B cell (primary cell): ENCODE data around the gene CALHM1. TPM values are rescaled to one million over a fixed set of nuclear protein-coding genes. Genes with fewer than 3 reads are reported as not detected.
"Not testable (repeated sequence)": the region's sequence is repeated elsewhere in the genome, so short reads cannot be mapped to it uniquely, and the experiment has no call there.

ENCODE experiments used
- ATAC-seq: fragments of 200-7000 bp; cut with Tn5 transposase; one replicate; pipeline ENCODE4 v1.10.0; 2021; ENCODE audit warnings: low read depth, mild to moderate bottlenecking, moderate number of reproducible peaks, moderate library complexity
- CTCF ChIA-PET: fragments of 350-600 bp; sonication (Branson Sonifier 250); formaldehyde crosslinking; loops from one replicate; lab custom pipeline; 2021; ENCODE audit warnings: antibody characterized with exemption, inconsistent platforms; lab: Charles Lee
- POLR2A ChIA-PET: fragments of 350-600 bp; sonication (Branson Sonifier 250); formaldehyde crosslinking; loops from one replicate; lab custom pipeline; 2021; ENCODE audit warnings: antibody characterized with exemption; lab: Charles Lee
- DNase-seq: peaks from one replicate; pipeline ENCODE4 v3.0.0; 2013
- H2AFZ ChIP-seq: 2 replicates; pipeline ENCODE4 v1.6.1; 2012; ENCODE audit warnings: mild to moderate bottlenecking, low read depth, low read length; ENCODE audit not compliant: insufficient read depth, poor library complexity, severe bottlenecking
- H3K27ac ChIP-seq, 2 donors: 1 replicate in 1 of 2; 2 replicates in 1 of 2; pipeline ENCODE4 v1.5.1; 2012 to 2013; ENCODE audit warnings: low read length in 2 of 2, mild to moderate bottlenecking in 2 of 2, moderate library complexity in 1 of 2
- H3K27me3 ChIP-seq, 4 experiments: fragments of 200-600 bp in 1 of 4; sonication (generic) in 1 of 4; replicated peaks in 1 of 4; 1 replicate in 2 of 4; 2 replicates in 2 of 4; pipeline versions ENCODE4 v1.6.1 to v1.7.0; 2013 to 2016; ENCODE audit warnings: low read length in 3 of 4, mild to moderate bottlenecking in 2 of 4, mixed read lengths in 1 of 4, moderate library complexity in 1 of 4; ENCODE audit not compliant: insufficient read depth in 4 of 4, control insufficient read depth in 3 of 4; ENCODE audit errors: control extremely low read depth in 1 of 4
- H3K36me3 ChIP-seq, 2 experiments: replicated peaks in 1 of 2; 1 replicate in 1 of 2; 2 replicates in 1 of 2; pipeline versions ENCODE4 v1.6.1 to v1.7.1; 2013; ENCODE audit warnings: low read length in 1 of 2; ENCODE audit not compliant: insufficient read depth in 2 of 2, control insufficient read depth in 1 of 2; ENCODE audit errors: control extremely low read depth in 1 of 2, extremely low read depth in 1 of 2
- H3K4me1 ChIP-seq, 2 donors: fragments of 200-600 bp in 1 of 2; sonication (generic) in 1 of 2; 1 replicate in 1 of 2; 2 replicates in 1 of 2; pipeline versions ENCODE4 v1.5.1 to v1.6.1; 2013 to 2017; ENCODE audit warnings: low read length in 2 of 2; ENCODE audit not compliant: control insufficient read depth in 2 of 2, insufficient read depth in 2 of 2
- H3K4me2 ChIP-seq: replicated peaks from 2 replicates; pipeline ENCODE3; 2012; ENCODE audit warnings: mild to moderate bottlenecking, low read depth, low read length; ENCODE audit not compliant: poor library complexity, severe bottlenecking
- H3K4me3 ChIP-seq, 5 experiments: fragments of 200-600 bp in 1 of 5; sonication (generic) in 1 of 5; 1 replicate in 3 of 5; 2 replicates in 2 of 5; pipeline versions ENCODE4 v1.5.1 to v1.7.0; 2011 to 2016; ENCODE audit warnings: low read length in 4 of 5, mild to moderate bottlenecking in 4 of 5, low read depth in 2 of 5, control low read depth in 1 of 5, moderate library complexity in 1 of 5; ENCODE audit not compliant: insufficient read depth in 1 of 5; ENCODE audit errors: control extremely low read depth in 1 of 5, extremely low read depth in 1 of 5
- H3K79me2 ChIP-seq: fragments of 200-600 bp; sonication (generic); one replicate; pipeline ENCODE4 v1.6.0; 2016; ENCODE audit warnings: low read length; ENCODE audit not compliant: control insufficient read depth, insufficient read depth
- H3K9ac ChIP-seq: fragments of 200-600 bp; sonication (generic); 2 replicates; pipeline ENCODE4 v1.6.1; 2017; ENCODE audit warnings: mild to moderate bottlenecking, low read length, moderate library complexity
- H3K9me3 ChIP-seq, 3 donors: one replicate each; pipeline versions ENCODE4 v1.6.1 to v1.7.1; 2013; ENCODE audit warnings: low read length in 2 of 3; ENCODE audit not compliant: control insufficient read depth in 2 of 3, insufficient read depth in 1 of 3; ENCODE audit errors: control extremely low read depth in 1 of 3
- H4K20me1 ChIP-seq: 2 replicates; pipeline ENCODE4 v1.6.0; 2012; ENCODE audit warnings: mild to moderate bottlenecking, low read length; ENCODE audit not compliant: insufficient read depth, control insufficient read depth, poor library complexity, severe bottlenecking
- H3K27ac Mint-ChIP-seq: one replicate; pipeline ENCODE4 v1.8.0; 2021; ENCODE audit warnings: mixed read lengths
- H3K27me3 Mint-ChIP-seq: one replicate; pipeline ENCODE4 v1.8.0; 2021; ENCODE audit warnings: mixed read lengths
- H3K4me1 Mint-ChIP-seq: one replicate; pipeline ENCODE4 v1.8.0; 2021; ENCODE audit warnings: mixed read lengths
- H3K4me3 Mint-ChIP-seq: one replicate; pipeline ENCODE4 v1.8.0; 2021; ENCODE audit warnings: mixed read lengths
- H3K9me3 Mint-ChIP-seq: one replicate; pipeline ENCODE4 v1.8.0; 2022; ENCODE audit warnings: mixed read lengths; ENCODE audit not compliant: insufficient read depth
- EZH2 ChIP-seq: IDR thresholded peaks from 2 replicates; pipeline ENCODE4 v1.6.1; 2012; ENCODE audit warnings: borderline replicate concordance, low read depth, mild to moderate bottlenecking, moderate library complexity, low read length; ENCODE audit not compliant: insufficient read depth, poor library complexity, severe bottlenecking
- WGBS: methylation state at CpG from one replicate; pipeline ENCODE4 v1.1.5; 2013; ENCODE audit warnings: missing lambda C conversion rate; ENCODE audit not compliant: insufficient coverage; 5-methylcytosine and 5-hydroxymethylcytosine counted together
- intact Hi-C: fragments of 100-400 bp; cut with micrococcal nuclease; formaldehyde crosslinking; loops from one replicate; pipeline ENCODE4 v1.10.0; 2022
- polyA plus RNA-seq: library from polyadenylated mRNA; depleted of rRNA; stranded (reverse); fragments of >200 nt; gene quantifications from 2 replicates; pipeline ENCODE4 v1.2.3, GENCODE V29; 2012
- total RNA-seq, 2 donors: library from RNA; stranded (reverse); fragments of 120-200 nt in 1 of 2; gene quantifications; 1 replicate in 1 of 2; 2 replicates in 1 of 2; pipeline versions ENCODE4 v1.2.3 to v1.2.4, GENCODE V29; 2013 to 2022
- TF ChIP-seq, protein P1 (sequence below): fragments of 200-600 bp; IDR thresholded peaks from one replicate; pipeline ENCODE4 v1.8.0; 2022; ENCODE audit warnings: antibody characterized with exemption, mild to moderate bottlenecking

CALHM1 gene
- total and polyA plus RNA-seq, 2 donors (not counting 1 experiment from before 2014, with no cell fraction given), result 0.16 to 0.34 TPM

DNA sequence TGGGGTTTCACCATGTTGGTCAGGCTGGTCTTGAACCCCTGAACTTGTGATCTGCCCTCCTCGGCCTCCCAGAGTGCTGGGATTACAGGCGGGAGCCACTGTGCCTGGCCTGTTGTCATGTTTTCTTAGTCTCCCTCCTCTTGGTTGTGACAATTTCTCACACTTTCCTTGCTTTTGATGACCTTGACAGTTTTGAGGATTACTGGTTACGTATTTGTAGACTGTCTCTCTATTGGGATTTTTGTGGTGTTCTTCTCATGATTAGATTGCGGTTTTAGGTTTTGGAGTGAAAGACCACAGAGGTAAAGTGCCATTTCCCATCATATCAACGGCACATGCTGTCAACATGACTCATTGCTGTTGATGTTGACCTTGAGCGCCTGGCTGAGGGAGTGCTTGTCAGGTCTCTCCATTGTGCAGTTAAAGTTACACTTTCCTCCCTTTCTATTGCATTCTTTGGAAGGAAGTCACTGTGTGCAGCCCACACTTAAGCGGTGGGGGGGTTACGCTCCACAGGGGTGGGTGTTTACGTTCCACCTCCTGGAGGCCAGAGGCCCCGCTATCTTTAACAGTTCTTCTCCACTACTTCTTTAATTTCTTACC, 45.6 kb upstream of the CALHM1 start:
- Mint-ChIP-seq H3K9me3 (no peaks in the 10 kb centered on the region), H3K27ac (no peak overlapping the region), H3K27me3 (peaks cover 48% of the 10 kb centered on the region), H3K4me3 (no peak overlapping the region), H3K4me1 (no peaks in the 10 kb centered on the region)
- no peak for TF ChIP-seq EZH2
- TF ChIP-seq, protein P1, sequence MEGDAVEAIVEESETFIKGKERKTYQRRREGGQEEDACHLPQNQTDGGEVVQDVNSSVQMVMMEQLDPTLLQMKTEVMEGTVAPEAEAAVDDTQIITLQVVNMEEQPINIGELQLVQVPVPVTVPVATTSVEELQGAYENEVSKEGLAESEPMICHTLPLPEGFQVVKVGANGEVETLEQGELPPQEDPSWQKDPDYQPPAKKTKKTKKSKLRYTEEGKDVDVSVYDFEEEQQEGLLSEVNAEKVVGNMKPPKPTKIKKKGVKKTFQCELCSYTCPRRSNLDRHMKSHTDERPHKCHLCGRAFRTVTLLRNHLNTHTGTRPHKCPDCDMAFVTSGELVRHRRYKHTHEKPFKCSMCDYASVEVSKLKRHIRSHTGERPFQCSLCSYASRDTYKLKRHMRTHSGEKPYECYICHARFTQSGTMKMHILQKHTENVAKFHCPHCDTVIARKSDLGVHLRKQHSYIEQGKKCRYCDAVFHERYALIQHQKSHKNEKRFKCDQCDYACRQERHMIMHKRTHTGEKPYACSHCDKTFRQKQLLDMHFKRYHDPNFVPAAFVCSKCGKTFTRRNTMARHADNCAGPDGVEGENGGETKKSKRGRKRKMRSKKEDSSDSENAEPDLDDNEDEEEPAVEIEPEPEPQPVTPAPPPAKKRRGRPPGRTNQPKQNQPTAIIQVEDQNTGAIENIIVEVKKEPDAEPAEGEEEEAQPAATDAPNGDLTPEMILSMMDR, result no peak
- intact Hi-C loops, result no loop called here
- no peak for ATAC-seq
- ChIA-PET POLR2A (no interaction called here), CTCF (interaction anchor here (0.7 to 1.5 kb wide), 5 partner anchors 9 to 182 kb away, joined by 3 to 4 read pairs (median 3); no protein-coding TSS in a partner anchor)
- Histone ChIP-seq H4K20me1 (no peaks in the 10 kb centered on the region), H3K9ac (no peak overlapping the region), H3K4me3 (no peak overlapping the region), H3K9me3 (no peaks in the 10 kb centered on the region), H3K27ac (no peak overlapping the region), H3K27me3 (peaks cover 0 to 18% (median 3%) of the 10 kb centered on the region in 4 experiments), H3K4me1 (no peaks in the 10 kb centered on the region), H3K36me3 (no peaks in the 10 kb centered on the region), H3K4me2 (no peak overlapping the region), H3K79me2 (no peaks in the 10 kb centered on the region), H2AFZ (no peak overlapping the region)
- no peak for DNase-seq
- 47% methylated on average over 3 of the region's 10 CpGs for WGBS

DNA sequence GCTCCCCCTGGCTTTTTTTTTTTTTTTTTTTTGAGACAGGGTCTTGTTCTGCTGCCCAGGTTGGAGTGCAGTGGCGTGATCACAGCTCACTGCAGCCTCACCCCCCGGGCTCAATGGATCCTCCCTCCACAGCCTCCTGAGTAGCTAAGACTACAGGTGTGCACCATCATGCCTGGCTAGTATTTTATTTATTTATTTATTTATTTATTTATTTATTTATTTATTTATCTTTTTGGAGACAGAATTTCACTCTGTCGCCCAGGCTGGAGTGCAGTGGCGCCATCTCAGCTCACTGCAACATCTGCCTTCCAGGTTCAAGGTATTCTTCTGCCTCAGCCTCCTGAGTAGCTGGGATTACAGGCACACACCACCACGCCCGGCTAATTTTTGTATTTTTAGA, 45.1 kb upstream of the CALHM1 start:
- H3K9ac ChIP-seq, H3K4me3 ChIP-seq, H3K27ac Mint-ChIP-seq, H4K20me1 ChIP-seq, H3K4me1 ChIP-seq, H3K36me3 ChIP-seq, intact Hi-C loops, H3K4me3 Mint-ChIP-seq, DNase-seq, H3K9me3 Mint-ChIP-seq, H3K4me1 Mint-ChIP-seq, H3K79me2 ChIP-seq, H3K4me2 ChIP-seq, H3K9me3 ChIP-seq, ATAC-seq, POLR2A ChIA-PET, H3K27ac ChIP-seq, H2AFZ ChIP-seq: not testable (repeated sequence)
- peaks cover 48% of the 10 kb centered on the region for H3K27me3 Mint-ChIP-seq
- CTCF ChIA-PET, result interaction anchor here (1.1 to 1.5 kb wide), 3 partner anchors 13 to 183 kb away, joined by 3 to 4 read pairs (median 3); no protein-coding TSS in a partner anchor
- 96% methylated on average over 4 of the region's 6 CpGs for WGBS
- H3K27me3 ChIP-seq, result peaks cover 0 to 18% (median 3%) of the 10 kb centered on the region in 4 experiments
